ENCODE data around the gene PODXL.

Gene PODXL

GRCh38 chr7:131587315-131587923 is 31.0 kb upstream of the PODXL start:
- H3K4me3 ChIP-seq (replicated peaks; ENCODE audit: insufficient read depth, low read length): no peak overlapping the region
- no peak overlapping the region for H3K27ac ChIP-seq (replicated peaks)
- TF ChIP-seq CTCF (IDR thresholded peaks at IDR 0.05; ENCODE audit: insufficient read depth, low read length): no peak
- no peak for TF ChIP-seq GABPA (IDR thresholded peaks at IDR 0.05; ENCODE audit: low read depth)
- no peak for TF ChIP-seq POLR2AphosphoS5 (IDR thresholded peaks at IDR 0.05; ENCODE audit: low read depth)
- TF ChIP-seq REST (IDR thresholded peaks at IDR 0.05; ENCODE audit: insufficient replicate concordance, low read depth): no peak
- no peak for TF ChIP-seq SPI1 (IDR thresholded peaks at IDR 0.05; ENCODE audit: borderline replicate concordance, low read depth)
- no peaks in the 10 kb centered on the region for H3K27me3 ChIP-seq (ENCODE audit: insufficient read depth, poor library complexity, severe bottlenecking)
- no peak for DNase-seq (ENCODE audit: low read depth in 1 of 2, low spot score in 1 of 2)

DNA sequence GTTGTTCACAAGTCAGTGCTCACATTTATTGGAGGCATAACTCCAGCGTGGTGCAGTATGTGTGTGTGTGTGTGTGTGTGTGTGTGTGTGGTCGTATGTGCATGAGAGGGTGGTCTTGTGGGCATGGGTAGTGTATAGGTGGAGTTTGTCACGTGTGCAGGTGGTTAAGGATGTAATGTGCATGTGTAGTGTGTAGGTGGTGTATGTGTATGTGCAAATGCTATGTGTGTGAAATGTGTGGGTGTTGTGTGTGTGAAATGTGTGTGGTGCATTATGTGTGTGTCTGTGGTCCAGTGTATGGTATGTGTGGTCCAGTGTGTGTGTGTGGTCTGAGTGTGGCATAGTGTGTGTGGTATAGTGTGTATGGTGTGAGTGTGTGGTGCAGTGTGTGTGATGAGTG is 30.3 kb upstream of the PODXL start:
- DNase-seq (ENCODE audit: low read depth in 1 of 2, low spot score in 1 of 2): no peak
- Histone ChIP-seq H3K4me3 (replicated peaks; ENCODE audit: insufficient read depth, low read length) (no peak overlapping the region), H3K27me3 (ENCODE audit: insufficient read depth, poor library complexity, severe bottlenecking) (no peaks in the 10 kb centered on the region), H3K27ac (replicated peaks) (no peak overlapping the region)
- TF ChIP-seq CTCF (IDR thresholded peaks at IDR 0.05; ENCODE audit: insufficient read depth, low read length): no peak
- TF ChIP-seq POLR2AphosphoS5 (IDR thresholded peaks at IDR 0.05; ENCODE audit: low read depth): no peak
- no peak for TF ChIP-seq SPI1 (IDR thresholded peaks at IDR 0.05; ENCODE audit: borderline replicate concordance, low read depth)
- no peak for TF ChIP-seq GABPA (IDR thresholded peaks at IDR 0.05; ENCODE audit: low read depth)
- TF ChIP-seq REST (IDR thresholded peaks at IDR 0.05; ENCODE audit: insufficient replicate concordance, low read depth): no peak

- no peak for TF ChIP-seq CTCF (IDR thresholded peaks at IDR 0.05; ENCODE audit: insufficient read depth, low read length)
- no peak for TF ChIP-seq GABPA (IDR thresholded peaks at IDR 0.05; ENCODE audit: low read depth)
- TF ChIP-seq REST (IDR thresholded peaks at IDR 0.05; ENCODE audit: insufficient replicate concordance, low read depth): no peak
- no peak for TF ChIP-seq SPI1 (IDR thresholded peaks at IDR 0.05; ENCODE audit: borderline replicate concordance, low read depth)
- H3K4me3 ChIP-seq (replicated peaks; ENCODE audit: insufficient read depth, low read length): no peak overlapping the region
- no peak overlapping the region for H3K27ac ChIP-seq (replicated peaks)
- DNase-seq (ENCODE audit: low read depth in 1 of 2, low spot score in 1 of 2): no peak
- H3K27me3 ChIP-seq (ENCODE audit: insufficient read depth, poor library complexity, severe bottlenecking): no peaks in the 10 kb centered on the region
Measured at GRCh38 chr7:131586259-131586658, 29.8 kb upstream of the PODXL start.
